Measurements from ENCODE around the gene TCF20. TPM values are rescaled to one million over a fixed set of nuclear protein-coding genes. Genes with fewer than 3 reads are reported as not detected.

The TCF20 gene
- total and polyA plus RNA-seq, 2 donors from 2014 or later: 6.1 to 63.6 TPM

- Histone ChIP-seq H3K9ac (ENCODE audit: low read length in 3 of 3) (no peak overlapping the region), H3K9me3 (ENCODE audit: control insufficient read depth in 2 of 3, insufficient read depth in 1 of 3, low read length in 3 of 3) (no peaks in the 10 kb centered on the region), H3K36me3 (ENCODE audit: control insufficient read depth in 2 of 3, insufficient read depth in 3 of 3, low read length in 3 of 3) (no peaks in the 10 kb centered on the region), H3K4me1 (ENCODE audit: control insufficient read depth in 2 of 3, insufficient read depth in 2 of 3, low read depth in 1 of 3, low read length in 3 of 3) (peaks cover 4 to 12% (median 7%) of the 10 kb centered on the region in 3 donors), H3K27me3 (ENCODE audit: control insufficient read depth, insufficient read depth, low read length) (no peaks in the 10 kb centered on the region), H3K27ac (ENCODE audit: low read depth in 2 of 2, low read length in 2 of 2) (no peak overlapping the region), H3K4me3 (ENCODE audit: low read length in 3 of 3) (no peak overlapping the region)
- intact Hi-C loops (cut with DNase I): no loop called here
- TF ChIP-seq CTCF (IDR thresholded peaks at IDR 0.05; ENCODE audit: borderline replicate concordance, extremely low read depth, insufficient read depth): no peak
- DNase-seq (no peak), FAIRE-seq (no peak)
Measured at GRCh38 chr22:42265321-42265720, 5.1 kb downstream of the TCF20 start.

GRCh38 chr22:42263944-42264343 is 6.5 kb downstream of the TCF20 start:
- no peak overlapping the region for H3K4me3 ChIP-seq (ENCODE audit: low read length in 3 of 3)
- no peaks in the 10 kb centered on the region for H3K27me3 ChIP-seq (ENCODE audit: control insufficient read depth, insufficient read depth, low read length)
- H3K36me3 ChIP-seq (ENCODE audit: control insufficient read depth in 2 of 3, insufficient read depth in 3 of 3, low read length in 3 of 3): no peaks in the 10 kb centered on the region
- no peak for TF ChIP-seq CTCF (IDR thresholded peaks at IDR 0.05; ENCODE audit: borderline replicate concordance, extremely low read depth, insufficient read depth)
- intact Hi-C loops (cut with DNase I): no loop called here
- no peak for FAIRE-seq
- no peak overlapping the region for H3K27ac ChIP-seq (ENCODE audit: low read depth in 2 of 2, low read length in 2 of 2)
- no peak for DNase-seq
- H3K9ac ChIP-seq (ENCODE audit: low read length in 3 of 3): no peak overlapping the region
- H3K4me1 ChIP-seq (ENCODE audit: control insufficient read depth in 2 of 3, insufficient read depth in 2 of 3, low read depth in 1 of 3, low read length in 3 of 3): peaks cover 4 to 12% (median 6%) of the 10 kb centered on the region in 3 donors
- no peaks in the 10 kb centered on the region for H3K9me3 ChIP-seq (ENCODE audit: control insufficient read depth in 2 of 3, insufficient read depth in 1 of 3, low read length in 3 of 3)

GRCh38 chr22:42262964-42263363 is 7.5 kb downstream of the TCF20 start:
- no peaks in the 10 kb centered on the region for H3K36me3 ChIP-seq (ENCODE audit: control insufficient read depth in 2 of 3, insufficient read depth in 3 of 3, low read length in 3 of 3)
- no peak overlapping the region for H3K9ac ChIP-seq (ENCODE audit: low read length in 3 of 3)
- H3K27ac ChIP-seq (ENCODE audit: low read depth in 2 of 2, low read length in 2 of 2): no peak overlapping the region
- FAIRE-seq (no peak), DNase-seq (no peak)
- peaks cover 0 to 5% (median 0%) of the 10 kb centered on the region in 3 donors for H3K4me1 ChIP-seq (ENCODE audit: control insufficient read depth in 2 of 3, insufficient read depth in 2 of 3, low read depth in 1 of 3, low read length in 3 of 3)
- intact Hi-C loops (cut with DNase I): no loop called here
- no peaks in the 10 kb centered on the region for H3K9me3 ChIP-seq (ENCODE audit: control insufficient read depth in 2 of 3, insufficient read depth in 1 of 3, low read length in 3 of 3)
- H3K4me3 ChIP-seq (ENCODE audit: low read length in 3 of 3): no peak overlapping the region
- TF ChIP-seq CTCF (IDR thresholded peaks at IDR 0.05; ENCODE audit: borderline replicate concordance, extremely low read depth, insufficient read depth): no peak
- no peaks in the 10 kb centered on the region for H3K27me3 ChIP-seq (ENCODE audit: control insufficient read depth, insufficient read depth, low read length)

GRCh38 chr22:42261296-42261695 is 9.2 kb downstream of the TCF20 start:
- TF ChIP-seq CTCF (IDR thresholded peaks at IDR 0.05; ENCODE audit: borderline replicate concordance, extremely low read depth, insufficient read depth): no peak
- Histone ChIP-seq H3K9me3 (ENCODE audit: control insufficient read depth in 2 of 3, insufficient read depth in 1 of 3, low read length in 3 of 3) (no peaks in the 10 kb centered on the region), H3K4me3 (ENCODE audit: low read length in 3 of 3) (no peak overlapping the region), H3K27ac (ENCODE audit: low read depth in 2 of 2, low read length in 2 of 2) (no peak overlapping the region), H3K36me3 (ENCODE audit: control insufficient read depth in 2 of 3, insufficient read depth in 3 of 3, low read length in 3 of 3) (no peaks in the 10 kb centered on the region), H3K4me1 (ENCODE audit: control insufficient read depth in 2 of 3, insufficient read depth in 2 of 3, low read depth in 1 of 3, low read length in 3 of 3) (peaks cover 0 to 5% (median 0%) of the 10 kb centered on the region in 3 donors), H3K27me3 (ENCODE audit: control insufficient read depth, insufficient read depth, low read length) (no peaks in the 10 kb centered on the region), H3K9ac (ENCODE audit: low read length in 3 of 3) (no peak overlapping the region)
- FAIRE-seq (no peak), DNase-seq (no peak)
- intact Hi-C loops (cut with DNase I): no loop called here
